DOHH2 (cell line): ENCODE results near the gene DEFB125.

Source experiments
- H3F3A ChIP-seq: fragments of 200-600 bp; sonication (generic), shearing (Covaris generic); 2 replicates; pipeline ENCODE4 v1.6.0; 2016; ENCODE audit warnings: antibody characterized with exemption, mild to moderate bottlenecking; ENCODE audit not compliant: control insufficient read depth, insufficient read depth
- H3K27ac ChIP-seq: fragments of 200-600 bp; sonication (generic); 2 replicates; pipeline ENCODE4 v1.5.1; 2014; ENCODE audit warnings: low read depth, mild to moderate bottlenecking, low read length, moderate library complexity
- H3K27me3 ChIP-seq: fragments of 200-600 bp; sonication (generic); 2 replicates; pipeline ENCODE4 v1.6.1; 2014; ENCODE audit warnings: mild to moderate bottlenecking, low read length, mixed read lengths; ENCODE audit not compliant: control insufficient read depth
- H3K36me3 ChIP-seq: fragments of 200-600 bp; sonication (generic); 2 replicates; pipeline ENCODE4 v1.6.1; 2014; ENCODE audit warnings: mild to moderate bottlenecking, low read length, moderate library complexity, mixed read lengths; ENCODE audit not compliant: control insufficient read depth
- H3K4me1 ChIP-seq: fragments of 200-600 bp; sonication (generic); 2 replicates; pipeline ENCODE4 v1.6.1; 2014; ENCODE audit warnings: mild to moderate bottlenecking, low read length, mixed read lengths; ENCODE audit not compliant: control insufficient read depth
- H3K4me2 ChIP-seq: fragments of 200-600 bp; sonication (generic); 2 replicates; pipeline ENCODE4 v1.6.0; 2014; ENCODE audit warnings: mild to moderate bottlenecking, low read length, moderate library complexity
- H3K4me3 ChIP-seq: fragments of 200-600 bp; sonication (generic); 2 replicates; pipeline ENCODE4 v1.5.1; 2014; ENCODE audit warnings: mild to moderate bottlenecking, low read length, mixed read lengths
- H3K79me2 ChIP-seq: fragments of 200-600 bp; sonication (generic); 2 replicates; pipeline ENCODE4 v1.6.1; 2014; ENCODE audit warnings: mild to moderate bottlenecking, low read length, mixed read lengths; ENCODE audit not compliant: control insufficient read depth
- H3K9me2 ChIP-seq: fragments of 200-600 bp; sonication (generic); replicated peaks from 2 replicates; pipeline ENCODE4 v1.6.1; 2014; ENCODE audit warnings: mild to moderate bottlenecking, low read length, mixed read lengths; ENCODE audit not compliant: control insufficient read depth
- H3K9me3 ChIP-seq: fragments of 200-600 bp; sonication (generic); 2 replicates; pipeline ENCODE4 v1.6.1; 2014; ENCODE audit warnings: antibody characterized with exemption, low read length, mixed read lengths; ENCODE audit not compliant: control insufficient read depth, insufficient read depth
- H4K20me1 ChIP-seq: fragments of 200-600 bp; sonication (generic); 2 replicates; pipeline ENCODE4 v1.6.0; 2014; ENCODE audit warnings: low read depth, mild to moderate bottlenecking, antibody characterized with exemption, low read length, moderate library complexity; ENCODE audit not compliant: control insufficient read depth, insufficient read depth
- CTCF ChIP-seq: fragments of 200-600 bp; sonication (generic); IDR thresholded peaks from one replicate; pipeline ENCODE4 v1.5.1; 2014; ENCODE audit warnings: antibody characterized with exemption, mild to moderate bottlenecking, low read depth, low read length; ENCODE audit not compliant: poor library complexity, severe bottlenecking
- EZH2phosphoT487 ChIP-seq: fragments of 200-600 bp; sonication (generic); IDR thresholded peaks from 2 replicates; pipeline ENCODE4 v1.6.1; 2017; ENCODE audit warnings: borderline replicate concordance, mild to moderate bottlenecking, antibody characterized with exemption, low read length, moderate library complexity, mixed read lengths

DEFB125 gene

GRCh38 chr20:64766-65322 lies 22.6 kb upstream of the DEFB125 start:
- Histone ChIP-seq H3F3A (no peaks in the 10 kb centered on the region), H3K36me3 (no peaks in the 10 kb centered on the region), H3K27me3 (no peaks in the 10 kb centered on the region), H3K4me3 (no peak overlapping the region), H3K9me2 (no peaks in the 10 kb centered on the region), H4K20me1 (no peaks in the 10 kb centered on the region), H3K79me2 (no peaks in the 10 kb centered on the region), H3K4me1 (no peaks in the 10 kb centered on the region), H3K27ac (no peak overlapping the region), H3K4me2 (no peak overlapping the region), H3K9me3 (peaks cover 59% of the 10 kb centered on the region)
- TF ChIP-seq CTCF (no peak), EZH2phosphoT487 (no peak)

- no peak overlapping the region for H3K4me3 ChIP-seq
- peaks cover 8% of the 10 kb centered on the region for H3K4me1 ChIP-seq
- H3K9me3 ChIP-seq = 0 out of 2 replicates have a peak, but pooled peaks cover 3% of the 10 kb centered on the region
- H3F3A ChIP-seq = no peaks in the 10 kb centered on the region
- no peaks in the 10 kb centered on the region for H3K9me2 ChIP-seq
- H3K79me2 ChIP-seq = no peaks in the 10 kb centered on the region
- no peaks in the 10 kb centered on the region for H4K20me1 ChIP-seq
- H3K27ac ChIP-seq = no peak overlapping the region
- no peak overlapping the region for H3K4me2 ChIP-seq
- TF ChIP-seq CTCF = no peak
- no peak for TF ChIP-seq EZH2phosphoT487
- H3K27me3 ChIP-seq = no peaks in the 10 kb centered on the region
- no peaks in the 10 kb centered on the region for H3K36me3 ChIP-seq
Measured at GRCh38 chr20:77231-77630, 10.2 kb upstream of the DEFB125 start.

GRCh38 chr20:78338-78737 lies 9.1 kb upstream of the DEFB125 start:
- H3K9me3 ChIP-seq = 0 out of 2 replicates have a peak, but pooled peaks cover 3% of the 10 kb centered on the region

More at GRCh38 chr20:78338-78737, 9.1 kb upstream of the DEFB125 start:
- Histone ChIP-seq H3K27me3 (peaks cover 5% of the 10 kb centered on the region; the same call in 1 of the 2 replicates), H3K36me3 (no peaks in the 10 kb centered on the region), H3K27ac (no peak overlapping the region), H3K9me2 (no peaks in the 10 kb centered on the region), H3K4me3 (no peak overlapping the region), H3K4me1 (peaks cover 8% of the 10 kb centered on the region), H3F3A (no peaks in the 10 kb centered on the region), H3K79me2 (no peaks in the 10 kb centered on the region), H3K4me2 (no peak overlapping the region), H4K20me1 (no peaks in the 10 kb centered on the region)
- TF ChIP-seq EZH2phosphoT487 (no peak), CTCF (no peak)
